Stromal cell of bone marrow (primary cell): ENCODE results near the gene ACP2.

Experiments
- DNase-seq: peaks from one replicate; pipeline ENCODE4 v3.0.0-alpha.2; 2012; ENCODE audit warnings: low read depth

Gene ACP2, protein sequence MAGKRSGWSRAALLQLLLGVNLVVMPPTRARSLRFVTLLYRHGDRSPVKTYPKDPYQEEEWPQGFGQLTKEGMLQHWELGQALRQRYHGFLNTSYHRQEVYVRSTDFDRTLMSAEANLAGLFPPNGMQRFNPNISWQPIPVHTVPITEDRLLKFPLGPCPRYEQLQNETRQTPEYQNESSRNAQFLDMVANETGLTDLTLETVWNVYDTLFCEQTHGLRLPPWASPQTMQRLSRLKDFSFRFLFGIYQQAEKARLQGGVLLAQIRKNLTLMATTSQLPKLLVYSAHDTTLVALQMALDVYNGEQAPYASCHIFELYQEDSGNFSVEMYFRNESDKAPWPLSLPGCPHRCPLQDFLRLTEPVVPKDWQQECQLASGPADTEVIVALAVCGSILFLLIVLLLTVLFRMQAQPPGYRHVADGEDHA

DNA sequence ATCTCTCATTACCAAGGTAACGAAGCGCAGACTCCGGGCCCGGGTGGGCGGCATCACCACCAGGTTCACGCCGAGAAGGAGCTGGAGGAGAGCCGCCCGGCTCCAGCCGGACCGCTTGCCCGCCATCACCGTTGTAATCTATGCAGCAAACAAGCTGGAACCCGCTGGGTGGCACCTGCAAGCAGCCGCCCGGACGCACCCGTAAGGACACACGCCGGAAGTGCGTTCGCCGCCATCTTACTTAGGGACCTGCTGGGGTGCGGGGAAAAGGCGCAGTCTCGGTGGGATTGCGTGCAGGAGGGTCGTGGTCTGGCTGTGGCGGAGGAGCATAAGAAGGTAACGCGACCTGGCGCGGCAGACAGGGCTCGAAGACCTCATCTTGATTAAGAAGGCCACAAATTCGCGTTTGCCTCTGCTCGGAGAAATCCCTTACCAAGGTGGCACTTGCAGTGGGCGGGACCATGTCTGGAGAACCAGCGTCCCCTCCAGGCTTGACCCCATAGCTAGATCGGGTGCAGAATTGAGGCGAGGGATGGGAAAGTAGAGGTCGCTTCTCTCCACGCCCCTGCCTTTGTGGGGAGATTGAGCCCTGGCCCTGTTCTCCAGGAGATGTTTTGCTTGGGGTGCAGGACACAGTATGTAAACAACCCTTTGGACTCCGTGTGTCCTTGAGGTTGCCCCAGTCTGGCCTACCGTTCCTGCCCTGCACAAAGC, at the start of gene ACP2:
ACP2 (minus strand) TSS at position 151 of the 714 bp plus-strand sequence; CDS start at position 126, 25 bp downstream.
- peak; percentile 65 for DNase-seq

DNA sequence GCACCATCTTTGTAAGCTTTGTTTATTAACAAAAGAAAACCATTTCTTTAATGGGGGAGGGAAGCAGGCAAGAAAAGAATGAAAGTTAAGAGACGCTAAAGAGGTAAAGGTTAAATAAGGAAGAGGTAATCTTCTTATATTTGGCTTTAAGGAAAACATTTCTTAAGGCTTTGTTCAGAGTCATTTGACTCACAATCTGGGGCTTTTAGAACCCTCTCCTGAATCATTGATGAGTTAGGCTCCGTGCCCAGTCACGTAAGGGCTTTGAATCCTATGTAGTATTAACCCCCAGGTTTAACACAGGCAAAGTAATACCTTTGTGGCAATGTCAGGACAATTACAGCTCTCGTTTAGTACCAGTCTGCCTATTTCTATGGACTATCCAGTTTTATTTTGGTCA, 47.4 kb upstream of the ACP2 start:
- DNase-seq, result no peak

DNA sequence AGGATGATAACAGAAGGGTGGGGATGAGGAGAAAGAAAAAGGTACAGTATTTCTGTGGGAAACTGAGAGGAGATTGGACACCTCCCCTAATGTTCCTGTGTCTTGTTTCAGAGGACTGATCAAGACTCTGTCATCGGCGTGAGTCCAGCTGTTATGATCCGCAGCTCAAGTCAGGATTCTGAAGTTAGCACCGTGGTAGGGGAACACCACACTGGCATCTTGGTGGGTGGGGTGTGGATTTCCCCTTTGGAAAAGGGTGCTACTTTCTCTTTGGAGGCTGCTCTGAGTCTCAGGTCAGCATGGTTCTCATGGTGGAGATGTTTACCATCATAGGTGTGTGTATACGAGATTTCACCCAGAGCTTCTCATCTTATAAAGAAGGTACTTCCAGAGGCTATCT, 46.8 kb upstream of the ACP2 start:
- DNase-seq, result no peak

DNA sequence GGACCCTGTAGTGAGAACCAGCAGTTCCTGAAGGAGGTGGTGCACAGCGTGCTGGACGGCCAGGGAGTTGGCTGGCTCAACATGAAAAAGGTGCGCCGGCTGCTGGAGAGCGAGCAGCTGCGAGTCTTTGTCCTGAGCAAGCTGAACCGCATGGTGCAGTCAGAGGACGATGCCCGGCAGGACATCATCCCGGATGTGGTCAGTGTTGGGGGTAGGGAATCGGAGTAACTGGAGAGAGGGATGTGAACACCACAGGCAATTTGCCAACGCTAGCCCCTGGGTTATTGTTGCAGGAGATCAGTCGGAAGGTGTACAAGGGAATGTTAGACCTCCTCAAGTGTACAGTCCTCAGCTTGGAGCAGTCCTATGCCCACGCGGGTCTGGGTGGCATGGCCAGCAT, 41.2 kb upstream of the ACP2 start:
- DNase-seq, result no peak

DNA sequence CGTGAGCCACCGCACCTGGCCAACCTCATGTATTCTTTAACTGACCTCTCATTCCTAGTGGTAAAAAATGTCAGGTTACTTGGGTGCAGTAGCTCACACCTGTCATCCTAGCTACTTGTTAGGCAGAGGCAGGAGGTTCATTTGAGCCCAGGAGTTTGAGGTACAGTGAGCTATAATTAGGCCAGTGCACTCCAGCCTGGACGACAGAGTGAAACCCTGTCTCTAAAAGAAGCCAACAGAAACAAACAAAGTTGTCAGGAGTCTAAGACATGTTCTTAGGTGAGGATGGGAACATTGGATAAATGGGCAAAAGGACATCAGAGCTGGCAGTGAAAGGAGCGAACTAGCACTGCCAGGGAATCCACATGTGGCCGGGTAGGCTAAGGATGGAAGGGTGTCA, 39.5 kb upstream of the ACP2 start:
- no peak for DNase-seq

DNA sequence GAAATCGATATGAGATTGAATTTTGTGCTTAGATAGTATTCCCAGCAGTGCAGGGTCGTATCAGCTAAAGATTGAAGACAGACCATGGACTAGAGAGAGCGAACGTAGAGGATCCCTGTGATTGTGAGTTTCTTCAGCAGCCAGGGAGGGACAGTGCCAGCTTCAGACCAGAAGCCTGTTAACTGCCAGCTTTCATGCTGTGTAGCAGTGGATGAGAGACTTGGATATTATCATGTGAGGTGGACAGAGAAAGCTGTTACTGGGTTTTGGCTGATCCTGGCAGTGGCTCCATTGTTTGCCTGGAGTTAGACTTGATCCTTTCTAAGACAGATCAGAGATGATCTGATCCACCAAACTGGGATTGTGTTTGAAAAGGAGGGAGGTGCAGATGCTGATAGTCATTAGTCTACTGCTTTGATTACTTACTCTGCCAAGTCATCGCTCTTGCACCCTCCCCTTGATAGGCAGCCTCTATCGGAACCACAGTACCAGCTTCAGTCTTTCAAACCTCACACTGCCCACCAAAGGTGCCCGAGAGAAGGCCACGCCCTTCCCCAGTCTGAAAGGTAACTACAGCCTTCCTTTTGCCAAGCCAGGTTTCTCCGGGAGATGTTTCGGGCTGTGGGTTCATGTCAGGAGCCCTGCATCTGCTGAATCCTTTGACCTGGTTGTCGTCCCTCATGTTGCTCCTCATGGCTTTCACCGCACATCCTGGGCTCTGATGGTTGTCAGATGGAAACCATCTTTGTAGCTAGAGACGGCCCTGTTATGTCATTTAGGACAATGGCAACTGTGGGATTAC, 37.6 kb upstream of the ACP2 start:
- no peak for DNase-seq

DNA sequence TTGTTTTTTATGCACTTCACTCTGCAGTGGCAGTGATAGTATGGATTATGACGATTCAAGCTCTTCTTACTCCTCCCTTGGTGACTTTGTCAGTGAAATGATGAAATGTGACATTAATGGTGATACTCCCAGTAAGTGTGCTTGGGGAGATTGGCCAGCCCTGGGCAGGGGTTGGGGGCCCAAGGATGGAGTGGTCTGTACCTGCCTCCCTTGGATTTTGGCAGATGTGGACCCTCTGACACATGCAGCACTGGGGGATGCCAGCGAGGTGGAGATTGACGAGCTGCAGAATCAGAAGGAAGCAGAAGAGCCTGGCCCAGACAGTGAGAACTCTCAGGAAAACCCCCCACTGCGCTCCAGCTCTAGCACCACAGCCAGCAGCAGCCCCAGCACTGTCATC, 35.5 kb upstream of the ACP2 start:
- DNase-seq, result no peak

DNA sequence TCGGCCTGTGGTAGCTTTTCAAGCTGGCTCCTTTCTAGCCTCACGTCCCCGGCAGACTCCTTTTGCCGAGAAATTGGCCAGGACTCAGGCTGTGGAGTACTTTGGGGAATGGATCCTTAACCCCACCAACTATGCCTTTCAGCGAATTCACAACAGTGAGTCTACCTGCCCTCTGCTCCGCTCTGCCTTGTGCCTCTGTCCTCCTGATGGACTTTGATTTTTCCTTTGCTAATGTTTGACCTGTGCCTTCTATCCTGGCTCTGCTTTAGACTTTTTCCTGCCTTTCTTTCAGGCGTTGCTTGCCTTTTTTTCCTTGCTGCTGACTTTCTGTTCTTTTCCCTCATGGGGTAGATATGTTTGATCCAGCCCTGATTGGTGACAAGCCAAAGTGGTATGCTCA, 33.8 kb upstream of the ACP2 start:
- no peak for DNase-seq

DNA sequence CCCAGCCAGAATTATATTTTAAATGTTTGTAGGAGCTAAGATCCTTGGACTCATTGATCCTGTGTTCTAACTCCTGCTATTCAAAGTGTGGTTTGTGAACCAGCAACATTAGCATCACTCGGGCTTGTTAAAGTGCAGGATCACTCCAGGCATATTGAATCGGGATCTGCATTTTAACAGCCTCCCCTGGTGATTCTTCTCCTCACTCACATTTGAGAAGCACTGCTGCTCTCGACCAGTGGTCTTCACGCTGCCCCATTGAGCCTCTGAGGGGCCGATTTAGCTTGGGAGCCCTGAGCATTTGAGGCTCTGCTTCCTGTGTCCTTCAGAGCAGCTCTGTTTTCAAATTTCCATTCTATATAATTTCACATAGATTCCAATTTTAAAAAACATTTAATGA, 32.2 kb upstream of the ACP2 start:
- DNase-seq, result no peak

DNA sequence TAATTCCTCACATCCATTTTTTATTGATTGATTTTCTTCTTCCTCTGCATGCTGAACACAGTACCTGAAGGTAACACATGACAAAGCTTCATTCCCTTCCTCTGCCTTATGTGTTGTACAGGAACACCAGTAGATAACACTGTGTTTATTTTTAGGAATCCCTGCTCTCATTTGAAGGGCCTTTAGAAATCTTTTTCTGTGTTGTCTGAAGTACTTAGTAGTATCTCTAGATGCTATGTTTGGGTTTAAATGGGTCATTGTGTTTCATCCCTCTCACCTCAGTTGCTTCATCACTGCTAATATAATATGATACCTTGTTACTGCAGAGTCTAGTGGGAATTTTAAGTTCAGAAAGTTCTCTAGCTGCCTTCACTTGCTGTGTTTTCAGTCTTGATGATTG, 31.5 kb upstream of the ACP2 start:
- no peak for DNase-seq

DNA sequence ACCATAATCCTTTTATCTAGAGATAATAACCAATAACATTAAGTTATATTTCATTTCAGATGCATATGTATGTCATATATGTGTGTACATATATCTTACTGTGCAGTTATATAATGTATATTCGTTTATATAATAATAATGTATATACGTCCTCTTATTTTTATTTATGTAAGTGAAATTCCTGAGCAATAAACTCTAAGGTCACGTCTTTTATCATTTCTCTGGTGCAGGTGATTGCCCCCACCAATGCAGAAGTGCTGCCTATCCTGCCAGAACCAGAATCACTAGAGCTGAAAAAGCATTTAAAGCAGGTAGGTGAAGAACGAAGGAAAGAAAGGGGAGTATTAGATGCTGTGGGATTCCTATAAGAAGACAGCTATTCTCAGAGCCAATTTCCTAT, 30.2 kb upstream of the ACP2 start:
- no peak for DNase-seq

DNA sequence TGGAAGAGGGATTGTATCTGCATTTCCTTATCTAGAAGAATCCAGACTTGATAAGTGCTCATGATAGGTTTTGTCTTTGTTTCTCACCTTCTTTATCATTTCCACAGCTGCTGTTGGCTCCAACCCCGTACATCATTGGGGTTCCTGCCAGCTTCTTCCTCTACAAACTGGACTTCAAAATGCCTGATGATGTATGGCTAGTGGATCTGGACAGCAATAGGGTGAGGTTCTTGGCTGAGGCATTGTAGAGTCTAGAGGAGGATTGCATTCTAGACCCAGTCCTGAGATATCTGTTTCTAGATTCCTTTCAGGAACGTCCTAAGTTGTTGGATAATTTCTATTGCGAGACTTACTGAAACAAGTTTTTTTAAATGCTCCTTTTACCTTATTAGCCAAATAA, 29.4 kb upstream of the ACP2 start:
- no peak for DNase-seq

DNA sequence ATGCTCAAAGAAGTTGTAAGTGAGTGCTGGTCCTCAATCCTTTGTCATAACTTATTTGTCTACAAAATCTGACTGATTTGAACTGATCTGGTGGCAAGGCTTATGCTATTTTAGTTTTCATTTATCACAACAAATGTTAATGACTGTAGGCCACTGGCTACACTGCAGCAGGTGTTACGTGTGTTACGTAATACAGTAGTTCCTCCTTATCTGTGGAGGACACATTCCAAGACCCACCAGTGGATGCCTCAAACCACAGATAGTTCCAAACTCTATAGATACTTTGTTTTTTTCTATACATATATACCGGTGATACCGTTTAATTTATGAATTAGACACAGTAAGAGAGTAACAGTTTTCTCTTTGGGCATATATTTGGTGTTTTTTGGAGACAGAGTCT, 28.3 kb upstream of the ACP2 start:
- no peak for DNase-seq

DNA sequence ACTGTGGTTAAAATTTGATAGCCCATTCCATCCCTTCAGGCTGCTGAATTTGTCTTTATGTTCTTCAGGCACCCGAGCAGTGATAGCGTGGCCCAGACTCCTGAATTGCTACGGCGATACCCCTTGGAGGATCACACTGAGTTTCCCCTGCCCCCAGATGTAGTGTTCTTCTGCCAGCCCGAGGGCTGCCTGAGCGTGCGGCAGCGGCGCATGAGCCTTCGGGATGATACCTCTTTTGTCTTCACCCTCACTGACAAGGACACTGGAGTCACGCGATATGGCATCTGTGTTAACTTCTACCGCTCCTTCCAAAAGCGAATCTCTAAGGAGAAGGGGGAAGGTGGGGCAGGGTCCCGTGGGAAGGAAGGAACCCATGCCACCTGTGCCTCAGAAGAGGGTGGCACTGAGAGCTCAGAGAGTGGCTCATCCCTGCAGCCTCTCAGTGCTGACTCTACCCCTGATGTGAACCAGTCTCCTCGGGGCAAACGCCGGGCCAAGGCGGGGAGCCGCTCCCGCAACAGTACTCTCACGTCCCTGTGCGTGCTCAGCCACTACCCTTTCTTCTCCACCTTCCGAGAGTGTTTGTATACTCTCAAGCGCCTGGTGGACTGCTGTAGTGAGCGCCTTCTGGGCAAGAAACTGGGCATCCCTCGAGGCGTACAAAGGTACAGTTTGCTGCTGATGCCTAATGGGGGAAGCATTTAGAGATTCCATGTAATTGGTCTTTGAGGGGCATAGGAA, 26.1 kb upstream of the ACP2 start:
- DNase-seq, result no peak

DNA sequence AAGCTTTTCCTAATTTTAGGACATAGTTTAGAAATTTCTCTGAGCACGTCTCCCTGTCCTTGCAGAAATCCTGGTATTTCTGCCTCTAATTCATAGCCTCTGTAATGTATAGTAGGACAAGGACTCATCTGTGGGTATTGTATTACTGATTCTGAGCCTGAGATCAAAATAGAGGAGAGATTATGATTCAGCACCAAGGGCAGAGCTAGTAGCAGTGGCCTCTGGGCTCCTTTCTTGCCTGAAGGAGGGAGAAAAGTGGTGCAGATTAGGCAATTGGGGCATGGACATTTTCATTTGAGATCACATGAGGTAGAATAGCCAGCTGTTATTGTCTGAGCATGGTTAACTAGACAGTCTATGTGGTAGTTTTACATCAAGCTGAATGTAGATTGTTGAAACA, 24.1 kb upstream of the ACP2 start:
- DNase-seq, result no peak

DNA sequence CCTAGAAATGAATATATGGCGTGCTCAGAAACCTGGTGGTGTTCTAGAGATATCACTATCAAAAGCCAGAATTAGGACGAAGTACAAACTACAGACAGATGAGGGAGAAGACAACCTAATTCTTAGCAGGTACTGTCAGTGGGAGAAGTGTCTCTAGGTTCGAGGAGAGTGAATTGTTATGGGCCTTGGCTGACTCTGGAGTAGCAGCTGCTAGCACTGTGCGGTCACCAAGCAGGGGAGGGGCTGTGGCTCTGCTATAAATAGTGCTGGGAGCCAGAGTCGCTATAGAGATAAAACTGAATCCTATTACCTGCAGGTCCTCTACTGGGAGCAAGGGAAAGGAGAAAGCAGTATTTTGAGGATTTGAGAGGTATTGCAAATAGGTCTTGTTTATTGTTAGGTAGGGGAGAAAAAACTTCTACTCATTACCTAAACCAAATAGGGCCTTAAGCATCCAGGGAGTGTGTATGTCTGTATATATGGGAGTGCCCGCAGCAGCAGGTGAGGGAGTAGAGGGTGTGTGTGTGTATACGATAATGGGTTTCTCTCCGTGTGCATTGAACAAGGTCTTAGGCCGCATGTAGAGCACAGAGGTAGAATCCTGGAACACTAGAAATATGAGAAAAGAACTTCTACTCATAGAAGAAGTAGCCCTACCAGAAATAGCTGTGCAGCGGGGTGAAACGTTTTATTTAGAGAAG, 23.5 kb upstream of the ACP2 start:
- DNase-seq, result no peak

DNA sequence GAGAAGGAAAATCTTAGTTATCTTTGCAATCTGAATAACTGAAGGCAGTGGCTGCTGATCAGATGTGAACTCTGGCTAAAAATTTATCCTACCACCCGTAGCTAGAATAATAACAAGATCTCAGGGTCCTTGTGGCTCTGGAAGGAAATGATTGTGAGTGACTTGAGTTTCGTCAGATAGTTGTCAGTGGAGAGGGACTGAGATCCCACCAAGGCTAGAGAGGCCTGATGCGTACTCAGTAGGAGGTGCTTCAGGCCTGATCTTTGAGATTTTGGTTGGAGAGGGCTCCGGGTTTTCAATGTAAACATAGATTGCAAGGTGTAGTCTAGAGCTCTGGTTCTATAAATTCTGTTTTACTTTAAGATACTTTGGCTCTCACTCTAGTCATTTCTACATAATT, 22.7 kb upstream of the ACP2 start:
- no peak for DNase-seq

DNA sequence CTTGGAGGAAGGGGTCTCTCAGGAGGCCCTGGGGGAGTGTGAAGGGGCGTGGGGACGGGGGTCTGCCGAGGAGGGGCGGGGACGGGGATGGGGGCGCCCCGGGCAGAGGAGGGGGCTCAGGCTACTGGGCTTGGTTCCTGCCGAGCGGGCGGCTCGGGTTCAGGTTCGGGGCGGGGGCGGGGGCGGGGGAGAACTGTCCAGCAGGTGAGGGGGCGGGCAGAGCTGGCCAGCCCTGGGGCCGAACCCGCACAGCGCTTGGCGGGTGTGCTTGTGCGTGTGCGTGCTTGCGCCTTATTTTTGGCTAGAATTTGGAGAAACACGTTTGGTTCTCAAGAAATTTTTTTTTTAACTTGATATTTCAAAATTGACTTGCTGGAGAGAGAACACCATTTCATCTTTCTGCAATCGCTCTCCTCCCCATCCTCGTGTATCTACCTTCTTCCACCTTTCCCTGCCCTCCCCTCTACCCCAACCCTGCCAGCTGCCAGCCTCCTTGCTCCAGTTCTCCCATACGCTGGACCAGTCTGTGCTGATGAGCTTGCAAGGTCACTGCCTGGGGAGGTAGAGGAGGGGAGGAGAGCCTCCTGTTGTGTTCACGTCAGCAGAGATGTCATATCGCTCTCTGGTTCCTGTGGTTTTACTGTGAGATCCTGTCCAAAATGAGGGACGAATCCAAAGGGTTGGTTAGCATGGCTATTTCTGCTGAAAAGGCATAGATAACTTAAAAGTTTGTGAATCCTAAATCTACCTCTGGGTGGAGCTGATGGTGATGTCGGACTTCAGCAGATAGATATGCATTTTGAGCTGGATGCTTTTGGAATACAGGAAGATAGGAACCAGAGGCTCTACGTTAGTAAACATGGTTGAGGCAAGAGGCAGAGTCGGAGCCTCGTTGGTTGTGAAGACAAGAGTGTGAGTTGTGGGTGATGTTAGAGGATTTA, 22.0 kb upstream of the ACP2 start:
- DNase-seq, result peak; percentile 21

DNA sequence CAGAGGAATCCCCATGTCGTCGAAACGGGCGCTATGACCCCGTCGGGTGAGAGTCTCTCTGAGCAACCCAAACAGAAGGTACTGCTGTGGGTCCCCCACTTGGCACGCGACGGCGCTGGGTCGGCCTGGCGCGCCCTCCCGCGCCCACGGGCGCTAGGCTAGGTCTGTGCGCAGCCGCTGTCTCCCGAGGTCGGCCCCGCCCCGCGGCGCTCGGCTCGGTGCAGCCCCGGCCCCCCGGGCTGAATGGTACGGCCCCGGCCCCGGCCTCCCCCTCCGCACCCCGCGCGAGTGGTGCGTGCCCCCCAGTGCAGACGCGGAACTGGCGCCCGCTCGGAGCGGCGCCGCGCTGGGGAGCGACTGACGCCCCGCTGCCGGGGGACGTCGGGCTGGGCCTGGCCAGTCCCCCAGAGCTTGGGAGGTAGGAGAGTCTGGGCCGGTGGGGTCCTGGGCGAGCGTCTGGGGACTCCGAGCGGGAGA, 21.3 kb upstream of the ACP2 start, which contains the start of gene MADD:
MADD (plus strand) TSS at position 305 of the 477 bp plus-strand sequence.
- peak; percentile 59 for DNase-seq
